DOHH2 (cell line): ENCODE measurements around the gene UGT8.

Source experiments
- EZH2phosphoT487 ChIP-seq: fragments of 200-600 bp; sonication (generic); IDR thresholded peaks from 2 replicates; pipeline ENCODE4 v1.6.1; 2017; ENCODE audit warnings: borderline replicate concordance, mild to moderate bottlenecking, antibody characterized with exemption, low read length, moderate library complexity, mixed read lengths
- TF ChIP-seq, protein P1 (sequence below): fragments of 200-600 bp; sonication (generic); IDR thresholded peaks from one replicate; pipeline ENCODE4 v1.5.1; 2014; ENCODE audit warnings: antibody characterized with exemption, mild to moderate bottlenecking, low read depth, low read length; ENCODE audit not compliant: poor library complexity, severe bottlenecking

DNA sequence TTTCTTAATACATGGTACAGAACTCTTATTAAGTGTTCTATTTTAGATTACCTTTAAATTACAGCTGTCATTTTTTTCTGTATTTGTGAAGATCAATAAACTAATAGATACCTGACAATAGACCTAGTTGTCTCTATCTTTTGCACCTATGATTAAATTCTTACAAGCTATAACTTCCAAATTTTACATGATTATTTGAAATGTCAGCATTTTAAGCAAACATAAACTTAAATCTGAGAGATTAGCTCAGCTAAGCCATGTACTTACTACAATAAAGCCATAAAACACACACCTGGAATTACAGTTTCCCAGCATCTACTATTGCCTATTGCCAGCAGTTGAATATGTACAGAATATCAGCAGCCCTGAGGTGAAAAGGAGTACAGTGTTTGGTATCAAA lies 118.8 kb downstream of the UGT8 start:
- TF ChIP-seq, protein P1, sequence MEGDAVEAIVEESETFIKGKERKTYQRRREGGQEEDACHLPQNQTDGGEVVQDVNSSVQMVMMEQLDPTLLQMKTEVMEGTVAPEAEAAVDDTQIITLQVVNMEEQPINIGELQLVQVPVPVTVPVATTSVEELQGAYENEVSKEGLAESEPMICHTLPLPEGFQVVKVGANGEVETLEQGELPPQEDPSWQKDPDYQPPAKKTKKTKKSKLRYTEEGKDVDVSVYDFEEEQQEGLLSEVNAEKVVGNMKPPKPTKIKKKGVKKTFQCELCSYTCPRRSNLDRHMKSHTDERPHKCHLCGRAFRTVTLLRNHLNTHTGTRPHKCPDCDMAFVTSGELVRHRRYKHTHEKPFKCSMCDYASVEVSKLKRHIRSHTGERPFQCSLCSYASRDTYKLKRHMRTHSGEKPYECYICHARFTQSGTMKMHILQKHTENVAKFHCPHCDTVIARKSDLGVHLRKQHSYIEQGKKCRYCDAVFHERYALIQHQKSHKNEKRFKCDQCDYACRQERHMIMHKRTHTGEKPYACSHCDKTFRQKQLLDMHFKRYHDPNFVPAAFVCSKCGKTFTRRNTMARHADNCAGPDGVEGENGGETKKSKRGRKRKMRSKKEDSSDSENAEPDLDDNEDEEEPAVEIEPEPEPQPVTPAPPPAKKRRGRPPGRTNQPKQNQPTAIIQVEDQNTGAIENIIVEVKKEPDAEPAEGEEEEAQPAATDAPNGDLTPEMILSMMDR: no peak
- TF ChIP-seq EZH2phosphoT487: no peak
